GM10248 (cell line): ENCODE results near the gene PROK1.

ENCODE experiments used
- CTCF ChIA-PET: fragments of 300-600 bp; sonication (Branson Sonifier 250); formaldehyde crosslinking; extraction: SDS; loops from one replicate; lab custom pipeline; 2021; ENCODE audit warnings: antibody characterized with exemption; lab: Yijun Ruan, JAX
- POLR2A ChIA-PET: fragments of 350-650 bp; sonication (Branson Sonifier 250); formaldehyde crosslinking; extraction: SDS; loops from one replicate; lab custom pipeline; 2020; ENCODE audit warnings: antibody characterized with exemption; lab: Yijun Ruan, JAX
- DNase-seq: peaks from one replicate; pipeline ENCODE4 v3.0.0; 2012; ENCODE audit errors: extremely low spot score
- TF ChIP-seq, protein P1 (sequence below): IDR thresholded peaks from 2 replicates; pipeline ENCODE4 v1.5.1; 2012; ENCODE audit warnings: mild to moderate bottlenecking, low read depth; ENCODE audit errors: extremely low read depth, missing control alignments, control extremely low read depth

The PROK1 gene

DNA sequence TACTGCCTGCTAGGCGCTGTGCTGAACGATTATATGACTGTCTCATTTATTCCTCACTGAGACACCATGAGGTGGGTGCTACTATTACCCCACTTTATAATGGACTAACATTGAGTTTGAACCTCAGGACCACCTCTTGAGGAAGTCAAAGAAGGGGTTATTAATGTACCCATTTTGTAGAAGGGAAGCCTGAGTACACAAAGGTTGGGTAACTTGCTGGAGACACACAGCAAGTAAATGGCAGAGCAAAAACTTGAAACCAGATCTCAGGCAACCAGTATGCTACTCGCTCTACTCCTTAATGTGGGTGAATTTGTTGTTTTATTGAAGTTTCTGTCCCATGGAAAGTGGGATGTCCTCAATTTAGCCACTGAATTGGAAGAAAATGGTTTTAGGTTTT lies 37.9 kb downstream of the PROK1 start:
- ChIA-PET CTCF (interaction anchor here (4.9 kb wide), 1 partner anchor 8 kb away, joined by 33 read pairs; no protein-coding TSS in a partner anchor), POLR2A (no interaction called here)
- TF ChIP-seq, protein P1, sequence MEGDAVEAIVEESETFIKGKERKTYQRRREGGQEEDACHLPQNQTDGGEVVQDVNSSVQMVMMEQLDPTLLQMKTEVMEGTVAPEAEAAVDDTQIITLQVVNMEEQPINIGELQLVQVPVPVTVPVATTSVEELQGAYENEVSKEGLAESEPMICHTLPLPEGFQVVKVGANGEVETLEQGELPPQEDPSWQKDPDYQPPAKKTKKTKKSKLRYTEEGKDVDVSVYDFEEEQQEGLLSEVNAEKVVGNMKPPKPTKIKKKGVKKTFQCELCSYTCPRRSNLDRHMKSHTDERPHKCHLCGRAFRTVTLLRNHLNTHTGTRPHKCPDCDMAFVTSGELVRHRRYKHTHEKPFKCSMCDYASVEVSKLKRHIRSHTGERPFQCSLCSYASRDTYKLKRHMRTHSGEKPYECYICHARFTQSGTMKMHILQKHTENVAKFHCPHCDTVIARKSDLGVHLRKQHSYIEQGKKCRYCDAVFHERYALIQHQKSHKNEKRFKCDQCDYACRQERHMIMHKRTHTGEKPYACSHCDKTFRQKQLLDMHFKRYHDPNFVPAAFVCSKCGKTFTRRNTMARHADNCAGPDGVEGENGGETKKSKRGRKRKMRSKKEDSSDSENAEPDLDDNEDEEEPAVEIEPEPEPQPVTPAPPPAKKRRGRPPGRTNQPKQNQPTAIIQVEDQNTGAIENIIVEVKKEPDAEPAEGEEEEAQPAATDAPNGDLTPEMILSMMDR: no peak
- no peak for DNase-seq

DNA sequence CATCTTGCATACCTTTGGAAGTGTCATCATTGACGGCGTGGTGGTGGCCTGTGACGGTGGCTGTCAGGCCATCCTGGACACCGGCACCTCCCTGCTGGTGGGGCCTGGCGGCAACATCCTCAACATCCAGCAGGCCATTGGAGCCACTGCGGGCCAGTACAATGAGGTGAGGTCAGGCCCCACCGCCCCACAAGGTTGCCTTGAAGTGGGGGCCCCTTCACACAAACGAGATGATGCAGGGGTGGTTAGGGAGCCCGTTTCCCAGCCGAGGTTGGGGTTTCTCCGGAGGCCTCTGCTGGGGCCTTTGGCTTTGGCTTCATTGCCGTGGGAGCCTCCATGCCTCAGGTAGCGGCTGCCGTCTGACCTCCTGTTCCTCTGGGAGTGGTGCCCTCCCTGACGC lies 38.5 kb downstream of the PROK1 start:
- POLR2A ChIA-PET: no interaction called here
- CTCF ChIA-PET: interaction anchor here (0.8 kb wide), 1 partner anchor 77 kb away, joined by 3 read pairs; no protein-coding TSS in a partner anchor
- TF ChIP-seq, protein P1: no peak
- no peak for DNase-seq

DNA sequence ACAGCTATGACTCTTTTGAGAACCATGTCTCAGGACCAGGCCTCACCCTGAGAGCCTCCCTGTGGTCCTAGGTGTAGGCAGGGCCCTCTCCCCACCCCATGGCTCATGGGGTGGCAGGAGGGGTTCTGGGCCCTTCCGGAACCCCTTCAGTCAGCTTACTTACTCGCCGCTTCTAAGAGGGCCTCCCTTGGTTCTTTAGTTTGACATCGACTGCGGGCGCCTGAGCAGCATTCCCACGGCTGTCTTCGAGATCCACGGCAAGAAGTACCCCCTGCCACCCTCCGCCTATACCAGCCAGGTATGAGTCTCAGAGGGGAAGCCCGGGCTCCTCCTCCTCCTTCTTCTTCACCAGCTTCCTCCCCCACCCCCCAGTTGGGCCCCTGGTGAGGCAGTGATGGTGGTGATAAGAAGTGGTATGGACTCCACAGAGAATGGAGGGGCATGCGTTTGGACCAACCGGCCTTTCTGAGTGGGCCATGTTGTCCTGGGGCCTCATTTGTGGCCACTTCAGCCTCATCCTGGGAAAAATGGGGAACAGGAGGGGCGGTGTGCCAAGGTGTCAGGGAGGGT lies 39.1 kb downstream of the PROK1 start:
- DNase-seq: no peak
- POLR2A ChIA-PET: no interaction called here
- CTCF ChIA-PET: interaction anchor here (0.8 to 1.3 kb wide), 3 partner anchors 9 to 78 kb away, joined by 3 read pairs; no protein-coding TSS in a partner anchor
- TF ChIP-seq, protein P1: no peak

GRCh38 chr1:110490791-110491451 lies 40.0 kb downstream of the PROK1 start:
- ChIA-PET CTCF (interaction anchor here (1.3 to 9.3 kb wide), 6 partner anchors 8 to 294 kb away, joined by 3 to 117 read pairs (median 4); partner anchors contain the start of gene LAMTOR5), POLR2A (no interaction called here)
- no peak for DNase-seq
- TF ChIP-seq, protein P1: no peak

- DNase-seq: no peak
- ChIA-PET POLR2A (no interaction called here), CTCF (interaction anchor here (1.0 to 9.3 kb wide), 4 partner anchors 32 to 296 kb away, joined by 3 to 117 read pairs (median 6); partner anchors contain the start of gene LAMTOR5)
- TF ChIP-seq, protein P1: no peak
Measured at GRCh38 chr1:110492573-110492972, 41.6 kb downstream of the PROK1 start.

DNA sequence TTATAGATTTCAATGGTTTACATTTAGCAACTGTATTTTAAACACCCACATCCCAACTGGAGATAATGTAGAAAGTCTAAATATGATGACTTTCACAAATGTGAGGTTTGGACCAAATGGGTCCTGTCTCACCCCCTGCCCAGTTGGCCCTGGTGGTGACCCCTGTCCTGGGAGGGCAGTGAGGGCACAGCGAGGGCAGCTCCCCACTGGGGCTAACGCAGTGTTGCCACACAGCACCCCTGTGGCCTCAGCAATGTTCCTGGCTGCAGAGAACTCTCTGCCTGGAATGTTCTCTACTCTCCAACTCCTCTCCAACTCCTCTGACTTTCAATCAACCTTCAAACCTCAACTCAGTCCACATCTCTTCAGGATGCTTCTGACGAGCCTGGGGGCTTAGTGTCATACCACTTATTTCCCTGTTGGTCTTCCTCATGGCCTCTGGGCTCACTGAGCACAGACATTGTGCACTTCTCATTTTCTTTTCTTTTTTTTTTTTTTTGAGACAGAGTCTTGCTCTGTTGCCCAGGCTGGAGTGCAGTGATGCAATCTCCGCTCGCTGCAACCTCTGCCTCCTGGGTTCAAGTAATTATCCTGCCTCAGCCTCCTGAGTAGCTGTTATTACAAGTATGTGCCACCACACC lies 42.2 kb downstream of the PROK1 start:
- DNase-seq: no peak
- TF ChIP-seq, protein P1: no peak
- ChIA-PET POLR2A (no interaction called here), CTCF (interaction anchor here (1.0 to 9.3 kb wide), 5 partner anchors 33 to 296 kb away, joined by 4 to 117 read pairs (median 107); partner anchors contain the start of genes KCNC4 and LAMTOR5)
